ENCODE data around the gene SI. TPM values are rescaled to one million over a fixed set of nuclear protein-coding genes. Genes with fewer than 3 reads are reported as not detected.

The SI gene
- not detected in 5 replicates for total RNA-seq (2022; extraction: Qiagen RNA extraction; ENCODE audit: low read depth)

GRCh38 chr3:165078293-165078692 lies at the start of gene SI:
Gene SI, minus strand, starts transcription at chr3:165078496. Its CDS starts 2,484 bp downstream, at chr3:165076012.

Other genes with a start within 250 kb of the SI start
- gene SLITRK3, start 117.9 kb upstream of the SI start, total RNA-seq (2022; extraction: Qiagen RNA extraction; ENCODE audit: low read depth), result not detected in 5 replicates

Measured in A549 treated with GW870086 at 1 μM for 4 hours (cell line).